ENCODE data around the gene ALOX15B.

GRCh38 chr17:8076502-8077266 lies 37.8 kb downstream of the ALOX15B start:
- TF ChIP-seq, protein P1, sequence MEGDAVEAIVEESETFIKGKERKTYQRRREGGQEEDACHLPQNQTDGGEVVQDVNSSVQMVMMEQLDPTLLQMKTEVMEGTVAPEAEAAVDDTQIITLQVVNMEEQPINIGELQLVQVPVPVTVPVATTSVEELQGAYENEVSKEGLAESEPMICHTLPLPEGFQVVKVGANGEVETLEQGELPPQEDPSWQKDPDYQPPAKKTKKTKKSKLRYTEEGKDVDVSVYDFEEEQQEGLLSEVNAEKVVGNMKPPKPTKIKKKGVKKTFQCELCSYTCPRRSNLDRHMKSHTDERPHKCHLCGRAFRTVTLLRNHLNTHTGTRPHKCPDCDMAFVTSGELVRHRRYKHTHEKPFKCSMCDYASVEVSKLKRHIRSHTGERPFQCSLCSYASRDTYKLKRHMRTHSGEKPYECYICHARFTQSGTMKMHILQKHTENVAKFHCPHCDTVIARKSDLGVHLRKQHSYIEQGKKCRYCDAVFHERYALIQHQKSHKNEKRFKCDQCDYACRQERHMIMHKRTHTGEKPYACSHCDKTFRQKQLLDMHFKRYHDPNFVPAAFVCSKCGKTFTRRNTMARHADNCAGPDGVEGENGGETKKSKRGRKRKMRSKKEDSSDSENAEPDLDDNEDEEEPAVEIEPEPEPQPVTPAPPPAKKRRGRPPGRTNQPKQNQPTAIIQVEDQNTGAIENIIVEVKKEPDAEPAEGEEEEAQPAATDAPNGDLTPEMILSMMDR (conservative IDR thresholded peaks at IDR 0.05 in 1 of 2, IDR thresholded peaks at IDR 0.05 in 1 of 2; ENCODE audit: low read depth in 1 of 2, low read length in 2 of 2): no peak
- no peak for TF ChIP-seq EZH2 (IDR thresholded peaks at IDR 0.05; ENCODE audit: low read length, missing control alignments)
